ENCODE data around the gene SOD3.

SOD3 gene

DNA sequence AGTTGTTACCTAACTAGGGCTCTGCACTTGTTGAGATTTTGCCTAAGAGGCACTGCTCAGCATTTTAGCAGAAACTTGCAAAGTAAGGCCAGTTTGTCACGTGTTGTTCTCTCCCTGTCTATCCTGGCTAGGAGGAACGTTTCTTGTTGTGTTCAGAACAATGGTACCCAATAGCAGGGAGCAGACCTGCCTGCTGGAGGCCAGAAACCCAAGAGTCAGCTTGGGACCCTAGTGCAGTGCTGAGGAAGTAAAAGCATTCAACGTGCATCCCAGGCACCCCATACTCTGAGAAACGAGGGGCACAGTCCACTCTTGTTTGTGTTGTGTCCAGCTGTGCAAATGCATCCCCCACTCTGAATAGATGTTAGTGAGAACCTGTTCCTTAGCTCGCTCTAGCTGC, 42.4 kb downstream of the SOD3 start:
- TF ChIP-seq FOXP2 (optimal IDR thresholded peaks at IDR 0.05; ENCODE audit: borderline replicate concordance, extremely low read depth, extremely low read length, insufficient read depth), result no peak
- TF ChIP-seq, protein P1, sequence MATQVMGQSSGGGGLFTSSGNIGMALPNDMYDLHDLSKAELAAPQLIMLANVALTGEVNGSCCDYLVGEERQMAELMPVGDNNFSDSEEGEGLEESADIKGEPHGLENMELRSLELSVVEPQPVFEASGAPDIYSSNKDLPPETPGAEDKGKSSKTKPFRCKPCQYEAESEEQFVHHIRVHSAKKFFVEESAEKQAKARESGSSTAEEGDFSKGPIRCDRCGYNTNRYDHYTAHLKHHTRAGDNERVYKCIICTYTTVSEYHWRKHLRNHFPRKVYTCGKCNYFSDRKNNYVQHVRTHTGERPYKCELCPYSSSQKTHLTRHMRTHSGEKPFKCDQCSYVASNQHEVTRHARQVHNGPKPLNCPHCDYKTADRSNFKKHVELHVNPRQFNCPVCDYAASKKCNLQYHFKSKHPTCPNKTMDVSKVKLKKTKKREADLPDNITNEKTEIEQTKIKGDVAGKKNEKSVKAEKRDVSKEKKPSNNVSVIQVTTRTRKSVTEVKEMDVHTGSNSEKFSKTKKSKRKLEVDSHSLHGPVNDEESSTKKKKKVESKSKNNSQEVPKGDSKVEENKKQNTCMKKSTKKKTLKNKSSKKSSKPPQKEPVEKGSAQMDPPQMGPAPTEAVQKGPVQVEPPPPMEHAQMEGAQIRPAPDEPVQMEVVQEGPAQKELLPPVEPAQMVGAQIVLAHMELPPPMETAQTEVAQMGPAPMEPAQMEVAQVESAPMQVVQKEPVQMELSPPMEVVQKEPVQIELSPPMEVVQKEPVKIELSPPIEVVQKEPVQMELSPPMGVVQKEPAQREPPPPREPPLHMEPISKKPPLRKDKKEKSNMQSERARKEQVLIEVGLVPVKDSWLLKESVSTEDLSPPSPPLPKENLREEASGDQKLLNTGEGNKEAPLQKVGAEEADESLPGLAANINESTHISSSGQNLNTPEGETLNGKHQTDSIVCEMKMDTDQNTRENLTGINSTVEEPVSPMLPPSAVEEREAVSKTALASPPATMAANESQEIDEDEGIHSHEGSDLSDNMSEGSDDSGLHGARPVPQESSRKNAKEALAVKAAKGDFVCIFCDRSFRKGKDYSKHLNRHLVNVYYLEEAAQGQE (IDR thresholded peaks at IDR 0.05; ENCODE audit: insufficient read depth in 1 of 2, low read depth in 2 of 2, low read length in 2 of 2), result no peak
- TF ChIP-seq POLR2AphosphoS5 (IDR thresholded peaks at IDR 0.05; ENCODE audit: low read depth, low read length), result no peak
- TF ChIP-seq SIN3A (IDR thresholded peaks at IDR 0.05; ENCODE audit: borderline replicate concordance, insufficient read depth, low read length), result no peak
- TF ChIP-seq TAF1 (IDR thresholded peaks at IDR 0.05; ENCODE audit: borderline replicate concordance, insufficient read depth, low read length), result no peak

- TF ChIP-seq FOXP2 (optimal IDR thresholded peaks at IDR 0.05; ENCODE audit: borderline replicate concordance, extremely low read depth, extremely low read length, insufficient read depth) (no peak), SIN3A (IDR thresholded peaks at IDR 0.05; ENCODE audit: borderline replicate concordance, insufficient read depth, low read length) (no peak), POLR2AphosphoS5 (IDR thresholded peaks at IDR 0.05; ENCODE audit: low read depth, low read length) (no peak), TAF1 (IDR thresholded peaks at IDR 0.05; ENCODE audit: borderline replicate concordance, insufficient read depth, low read length) (no peak)
- TF ChIP-seq, protein P1 (IDR thresholded peaks at IDR 0.05; ENCODE audit: insufficient read depth in 1 of 2, low read depth in 2 of 2, low read length in 2 of 2), result no peak
These were observed 45.0 kb downstream of the SOD3 start for GRCh38 chr4:24840362-24840761.

GRCh38 chr4:24840826-24841543, 45.6 kb downstream of the SOD3 start:
- TF ChIP-seq FOXP2 (optimal IDR thresholded peaks at IDR 0.05; ENCODE audit: borderline replicate concordance, extremely low read depth, extremely low read length, insufficient read depth), result no peak
- TF ChIP-seq, protein P1 (IDR thresholded peaks at IDR 0.05; ENCODE audit: insufficient read depth in 1 of 2, low read depth in 2 of 2, low read length in 2 of 2), result no peak
- TF ChIP-seq TAF1 (IDR thresholded peaks at IDR 0.05; ENCODE audit: borderline replicate concordance, insufficient read depth, low read length), result no peak
- TF ChIP-seq SIN3A (IDR thresholded peaks at IDR 0.05; ENCODE audit: borderline replicate concordance, insufficient read depth, low read length), result no peak
- TF ChIP-seq POLR2AphosphoS5 (IDR thresholded peaks at IDR 0.05; ENCODE audit: low read depth, low read length), result no peak

- no peak for TF ChIP-seq SIN3A (IDR thresholded peaks at IDR 0.05; ENCODE audit: borderline replicate concordance, insufficient read depth, low read length)
- no peak for TF ChIP-seq POLR2AphosphoS5 (IDR thresholded peaks at IDR 0.05; ENCODE audit: low read depth, low read length)
- TF ChIP-seq, protein P1 (IDR thresholded peaks at IDR 0.05; ENCODE audit: insufficient read depth in 1 of 2, low read depth in 2 of 2, low read length in 2 of 2), result no peak
These were observed 47.0 kb downstream of the SOD3 start for GRCh38 chr4:24842356-24842755.

Data from PFSK-1 (cell line).